LNCaP clone FGC (cell line): ENCODE measurements around the gene PARK7.

ENCODE experiments used
- DNase-seq: peaks from one replicate; pipeline ENCODE4 v3.0.0-alpha.2; 2011; ENCODE audit warnings: low read depth
- H3K4me3 ChIP-seq: 2 replicates; pipeline ENCODE4 v1.5.1; 2011; ENCODE audit warnings: mild to moderate bottlenecking, low read depth, low read length, control low read depth
- CTCF ChIP-seq: IDR thresholded peaks from 2 replicates; pipeline ENCODE4 v1.5.1; 2012; ENCODE audit warnings: mild to moderate bottlenecking; ENCODE audit not compliant: control insufficient read depth, insufficient read depth; ENCODE audit errors: extremely low read depth

The PARK7 gene

GRCh38 chr1:7970246-7970645 is 8.7 kb downstream of the PARK7 start:
- DNase-seq: no peak
- TF ChIP-seq CTCF: no peak
- no peak overlapping the region for H3K4me3 ChIP-seq

- H3K4me3 ChIP-seq: 0 out of 2 replicates have a peak overlapping the region, but pooled peaks have one; percentile 4
- peak; percentile 90 for DNase-seq
- TF ChIP-seq CTCF: no peak
Observed at GRCh38 chr1:7971024-7971423, 9.5 kb downstream of the PARK7 start.

- no peak for DNase-seq
- TF ChIP-seq CTCF: no peak
- no peak overlapping the region for H3K4me3 ChIP-seq
Observed at GRCh38 chr1:7972285-7972684, 10.8 kb downstream of the PARK7 start.

GRCh38 chr1:7973086-7973485 is 11.6 kb downstream of the PARK7 start:
- TF ChIP-seq CTCF: no peak
- H3K4me3 ChIP-seq: no peak overlapping the region

GRCh38 chr1:7975212-7975865 is 13.8 kb downstream of the PARK7 start:
- no peak overlapping the region for H3K4me3 ChIP-seq
- DNase-seq: peak; percentile 89
- peak; percentile 99 for TF ChIP-seq CTCF

More at GRCh38 chr1:7973086-7973485, 11.6 kb downstream of the PARK7 start:
- no peak for DNase-seq

GRCh38 chr1:7980984-7981383 is 19.5 kb downstream of the PARK7 start:
- no peak for DNase-seq
- H3K4me3 ChIP-seq: no peak overlapping the region
- TF ChIP-seq CTCF: no peak

- TF ChIP-seq CTCF: no peak
- no peak for DNase-seq
- H3K4me3 ChIP-seq: no peak overlapping the region
Observed at GRCh38 chr1:7983086-7983778, 21.7 kb downstream of the PARK7 start.
